Loucy (cell line): ENCODE data around the gene TNPO3.

ENCODE experiments used
- H2AFZ ChIP-seq: fragments of 200-600 bp; sonication (generic); 2 replicates; pipeline ENCODE4 v1.6.0; 2016; ENCODE audit warnings: antibody characterized with exemption, mild to moderate bottlenecking, low read length, moderate library complexity
- H3F3A ChIP-seq: fragments of 200-600 bp; 2 replicates; pipeline ENCODE4 v1.6.0; 2016; ENCODE audit warnings: antibody characterized with exemption, low read depth, mild to moderate bottlenecking
- H3K27me3 ChIP-seq: fragments of 200-600 bp; sonication (generic); 2 replicates; pipeline ENCODE4 v1.6.1; 2014; ENCODE audit warnings: low read length, mild to moderate bottlenecking; ENCODE audit not compliant: insufficient read depth, poor library complexity, severe bottlenecking
- H3K36me3 ChIP-seq: fragments of 200-600 bp; sonication (generic); 2 replicates; pipeline ENCODE4 v1.6.1; 2016; ENCODE audit warnings: low read length; ENCODE audit not compliant: insufficient read depth
- H3K4me1 ChIP-seq: fragments of 200-600 bp; sonication (generic); 2 replicates; pipeline ENCODE4 v1.5.1; 2014; ENCODE audit warnings: low read length, mild to moderate bottlenecking; ENCODE audit not compliant: insufficient read depth, poor library complexity, severe bottlenecking
- H3K4me2 ChIP-seq: fragments of 200-600 bp; sonication (generic); 2 replicates; pipeline ENCODE4 v1.6.0; 2014; ENCODE audit warnings: antibody characterized with exemption, low read length, low read depth, mild to moderate bottlenecking; ENCODE audit not compliant: poor library complexity, severe bottlenecking
- H3K4me3 ChIP-seq: fragments of 200-600 bp; sonication (generic); 2 replicates; pipeline ENCODE4 v1.5.1; 2014; ENCODE audit warnings: low read length, mild to moderate bottlenecking, mixed read lengths; ENCODE audit not compliant: poor library complexity, severe bottlenecking
- H3K79me2 ChIP-seq: fragments of 200-600 bp; sonication (generic); 2 replicates; pipeline ENCODE4 v1.6.1; 2014; ENCODE audit warnings: low read length; ENCODE audit not compliant: insufficient read depth
- H3K9ac ChIP-seq: fragments of 200-600 bp; sonication (generic); 2 replicates; pipeline ENCODE4 v1.6.0; 2014; ENCODE audit warnings: mild to moderate bottlenecking, low read depth, low read length, moderate library complexity; ENCODE audit not compliant: poor library complexity, severe bottlenecking
- H3K9me2 ChIP-seq: fragments of 200-600 bp; sonication (generic); replicated peaks from 2 replicates; pipeline ENCODE4 v1.6.1; 2016; ENCODE audit warnings: low read depth, low read length, mixed read lengths
- H3K9me3 ChIP-seq: fragments of 200-600 bp; sonication (generic); 2 replicates; pipeline ENCODE4 v1.6.1; 2014; ENCODE audit warnings: mild to moderate bottlenecking, antibody characterized with exemption, low read length, low read depth; ENCODE audit not compliant: insufficient read depth
- H4K20me1 ChIP-seq: fragments of 200-600 bp; sonication (generic); 2 replicates; pipeline ENCODE4 v1.6.0; 2014; ENCODE audit warnings: antibody characterized with exemption, low read length, mild to moderate bottlenecking; ENCODE audit not compliant: insufficient read depth, poor library complexity, severe bottlenecking
- CTCF ChIP-seq: fragments of 200-600 bp; sonication (generic); conservative IDR thresholded peaks from 2 replicates; pipeline ENCODE4 v1.5.1; 2014; ENCODE audit warnings: mild to moderate bottlenecking, antibody characterized with exemption, low read length
- EZH2phosphoT487 ChIP-seq: fragments of 200-600 bp; IDR thresholded peaks from 2 replicates; pipeline ENCODE4 v1.6.1; 2018; ENCODE audit warnings: antibody characterized with exemption, mild to moderate bottlenecking, moderate library complexity, borderline replicate concordance

The TNPO3 gene

GRCh38 chr7:128951296-128951695, 103.6 kb downstream of the TNPO3 start:
- no peak overlapping the region for H3K4me3 ChIP-seq
- H3F3A ChIP-seq: peaks cover 3% of the 10 kb centered on the region; the same call in 1 of the 2 replicates
- H3K79me2 ChIP-seq: peaks cover 6% of the 10 kb centered on the region; the same call in 1 of the 2 replicates
- peaks cover 94% of the 10 kb centered on the region for H3K36me3 ChIP-seq
- no peaks in the 10 kb centered on the region for H3K4me1 ChIP-seq
- H3K9me3 ChIP-seq: no peaks in the 10 kb centered on the region
- no peak for TF ChIP-seq CTCF
- no peak for TF ChIP-seq EZH2phosphoT487
- H3K4me2 ChIP-seq: no peak overlapping the region
- no peak overlapping the region for H2AFZ ChIP-seq
- no peaks in the 10 kb centered on the region for H3K9me2 ChIP-seq
- H3K9ac ChIP-seq: no peak overlapping the region
- H4K20me1 ChIP-seq: no peaks in the 10 kb centered on the region
- no peaks in the 10 kb centered on the region for H3K27me3 ChIP-seq

- Histone ChIP-seq H3K36me3 (peaks cover 96% of the 10 kb centered on the region), H3K4me1 (peaks cover 8% of the 10 kb centered on the region), H3K9me3 (no peaks in the 10 kb centered on the region), H3K27me3 (no peaks in the 10 kb centered on the region), H2AFZ (no peak overlapping the region), H3K4me2 (no peak overlapping the region), H4K20me1 (peaks cover 6% of the 10 kb centered on the region), H3K9me2 (no peaks in the 10 kb centered on the region), H3K9ac (no peak overlapping the region), H3K4me3 (no peak overlapping the region), H3F3A (peaks cover 3% of the 10 kb centered on the region; the same call in 1 of the 2 replicates), H3K79me2 (peaks cover 28% of the 10 kb centered on the region)
- TF ChIP-seq CTCF (no peak), EZH2phosphoT487 (no peak)
Measured at GRCh38 chr7:128948976-128949760, 105.7 kb downstream of the TNPO3 start.

GRCh38 chr7:128948312-128948973, 106.5 kb downstream of the TNPO3 start:
- Histone ChIP-seq H3K27me3 (no peaks in the 10 kb centered on the region), H3K4me2 (no peak overlapping the region), H3K9me2 (no peaks in the 10 kb centered on the region), H3K4me1 (peaks cover 14% of the 10 kb centered on the region), H3K9ac (no peak overlapping the region), H3F3A (peaks cover 3% of the 10 kb centered on the region; the same call in 1 of the 2 replicates), H3K36me3 (peaks cover 93% of the 10 kb centered on the region; the same call in 1 of the 2 replicates), H3K79me2 (peaks cover 35% of the 10 kb centered on the region), H2AFZ (no peak overlapping the region), H3K4me3 (no peak overlapping the region), H4K20me1 (peaks cover 11% of the 10 kb centered on the region), H3K9me3 (no peaks in the 10 kb centered on the region)
- TF ChIP-seq EZH2phosphoT487: no peak
- no peak for TF ChIP-seq CTCF
